ENCODE results near the gene WDR1. TPM values are rescaled to one million over a fixed set of nuclear protein-coding genes. Genes with fewer than 3 reads are reported as not detected.

WDR1 gene
- total RNA-seq, 4 donors from 2014 or later: 196 to 268 (median 246) TPM

DNA sequence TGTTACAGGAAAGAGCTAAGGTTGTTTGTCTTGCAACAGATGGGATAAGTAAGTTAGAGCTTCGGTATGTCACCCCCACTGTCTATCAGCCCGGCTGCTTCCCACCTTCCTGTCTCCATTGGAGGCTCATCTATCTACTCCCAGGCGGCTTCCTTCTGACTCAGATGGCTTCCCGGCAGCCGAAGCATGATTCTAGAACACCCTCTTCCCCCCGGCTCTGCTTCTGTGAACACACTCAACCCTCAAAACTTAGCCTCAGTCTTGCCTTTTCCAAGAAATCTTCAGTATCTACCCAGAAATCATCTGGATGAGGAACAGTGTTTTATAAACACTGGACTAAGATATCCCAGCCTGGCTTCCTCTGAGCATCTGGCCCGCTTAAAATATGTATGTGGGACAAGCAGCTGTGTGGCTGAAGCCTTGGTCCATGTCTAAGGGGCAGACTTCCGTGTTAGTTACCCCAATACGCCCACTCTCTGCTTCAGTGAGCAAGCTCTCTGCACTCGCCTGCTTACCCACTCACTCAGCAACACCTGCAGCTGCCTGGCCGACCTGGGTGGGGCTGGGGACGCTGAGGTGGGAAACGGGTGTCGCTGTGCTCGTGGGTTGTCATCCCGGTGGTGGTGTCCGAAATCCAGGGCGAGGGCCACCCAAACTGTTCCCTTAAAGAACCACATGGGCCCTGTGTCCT is 83.3 kb downstream of the WDR1 start:
- DNase-seq: no peak
- TF ChIP-seq POLR2A (IDR thresholded peaks at IDR 0.05) (no peak), POLR2AphosphoS5 (IDR thresholded peaks at IDR 0.05) (peak; percentile 9 to 51 (median 14)), EP300 (IDR thresholded peaks at IDR 0.05; ENCODE audit: low read depth) (no peak)
- TF ChIP-seq, protein P1, sequence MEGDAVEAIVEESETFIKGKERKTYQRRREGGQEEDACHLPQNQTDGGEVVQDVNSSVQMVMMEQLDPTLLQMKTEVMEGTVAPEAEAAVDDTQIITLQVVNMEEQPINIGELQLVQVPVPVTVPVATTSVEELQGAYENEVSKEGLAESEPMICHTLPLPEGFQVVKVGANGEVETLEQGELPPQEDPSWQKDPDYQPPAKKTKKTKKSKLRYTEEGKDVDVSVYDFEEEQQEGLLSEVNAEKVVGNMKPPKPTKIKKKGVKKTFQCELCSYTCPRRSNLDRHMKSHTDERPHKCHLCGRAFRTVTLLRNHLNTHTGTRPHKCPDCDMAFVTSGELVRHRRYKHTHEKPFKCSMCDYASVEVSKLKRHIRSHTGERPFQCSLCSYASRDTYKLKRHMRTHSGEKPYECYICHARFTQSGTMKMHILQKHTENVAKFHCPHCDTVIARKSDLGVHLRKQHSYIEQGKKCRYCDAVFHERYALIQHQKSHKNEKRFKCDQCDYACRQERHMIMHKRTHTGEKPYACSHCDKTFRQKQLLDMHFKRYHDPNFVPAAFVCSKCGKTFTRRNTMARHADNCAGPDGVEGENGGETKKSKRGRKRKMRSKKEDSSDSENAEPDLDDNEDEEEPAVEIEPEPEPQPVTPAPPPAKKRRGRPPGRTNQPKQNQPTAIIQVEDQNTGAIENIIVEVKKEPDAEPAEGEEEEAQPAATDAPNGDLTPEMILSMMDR (IDR thresholded peaks at IDR 0.05): no peak
- 58 to 66% methylated on average over 12 to 18 of the region's 18 CpGs for WGBS, 2 donors (ENCODE audit: low coverage in 1 of 2)

DNA sequence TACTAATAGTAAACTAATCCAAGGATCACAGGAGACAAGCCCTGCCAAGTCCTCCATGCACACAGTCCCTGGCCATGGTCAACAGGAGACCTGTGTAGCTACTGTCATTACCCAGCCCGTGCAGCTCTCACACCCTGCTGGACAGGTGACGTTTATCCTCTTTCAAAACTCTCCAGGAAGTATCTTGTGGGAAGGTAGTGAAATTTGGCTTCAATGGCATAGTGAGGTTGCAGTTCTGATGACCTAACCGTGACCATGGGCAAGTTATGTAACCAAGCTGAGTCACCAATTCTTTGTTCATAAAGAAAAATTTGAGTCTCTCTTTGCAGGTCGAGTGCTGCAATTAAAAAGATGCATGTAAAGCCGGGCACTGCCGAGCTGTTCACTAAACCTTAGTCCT is 84.0 kb downstream of the WDR1 start:
- intact Hi-C loops (cut with DNase I; ENCODE audit: low total_unique reads): no loop called here
- in situ Hi-C loops (cut with MboI; ENCODE audit: low pct_ligation_motif_present in 1 of 4, low pct_unique_long_range_greater_than_20kb in 1 of 4, low sequenced_read_pairs in 3 of 4): loop anchor here in 1 of 4 donors (25.0 kb wide), 1 partner anchor 355 kb away; no protein-coding TSS in a partner anchor
- Histone ChIP-seq H3K27me3 (no peaks in the 10 kb centered on the region), H3K27ac (peak overlapping the region; percentile 56 to 72 (median 66)), H3K36me3 (no peaks in the 10 kb centered on the region), H3K4me1 (peaks cover 5 to 21% (median 7%) of the 10 kb centered on the region in 4 donors), H3K9me3 (no peaks in the 10 kb centered on the region), H3K4me3 (no peak overlapping the region)
- no peak for DNase-seq
- 18 to 46% methylated on average over 4 to 6 of the region's 6 CpGs for WGBS, 2 donors (ENCODE audit: low coverage in 1 of 2)
- TF ChIP-seq POLR2AphosphoS5 (IDR thresholded peaks at IDR 0.05) (no peak), POLR2A (IDR thresholded peaks at IDR 0.05) (no peak), EP300 (IDR thresholded peaks at IDR 0.05; ENCODE audit: low read depth) (no peak)
- TF ChIP-seq, protein P1 (IDR thresholded peaks at IDR 0.05): no peak

More for the DNA sequence above, 83.3 kb downstream of the WDR1 start:
- no peaks in the 10 kb centered on the region for H3K27me3 ChIP-seq
- intact Hi-C loops (cut with DNase I; ENCODE audit: low total_unique reads): no loop called here
- in situ Hi-C loops (cut with MboI; ENCODE audit: low pct_ligation_motif_present in 1 of 4, low pct_unique_long_range_greater_than_20kb in 1 of 4, low sequenced_read_pairs in 3 of 4): loop anchor here in 1 of 4 donors (25.0 kb wide), 1 partner anchor 354 kb away; no protein-coding TSS in a partner anchor
- H3K9me3 ChIP-seq: no peaks in the 10 kb centered on the region
- H3K27ac ChIP-seq: peak overlapping the region; percentile 56 to 72 (median 66)
- H3K36me3 ChIP-seq: no peaks in the 10 kb centered on the region
- no peak overlapping the region for H3K4me3 ChIP-seq
- H3K4me1 ChIP-seq: peaks cover 5 to 21% (median 7%) of the 10 kb centered on the region in 4 donors

DNA sequence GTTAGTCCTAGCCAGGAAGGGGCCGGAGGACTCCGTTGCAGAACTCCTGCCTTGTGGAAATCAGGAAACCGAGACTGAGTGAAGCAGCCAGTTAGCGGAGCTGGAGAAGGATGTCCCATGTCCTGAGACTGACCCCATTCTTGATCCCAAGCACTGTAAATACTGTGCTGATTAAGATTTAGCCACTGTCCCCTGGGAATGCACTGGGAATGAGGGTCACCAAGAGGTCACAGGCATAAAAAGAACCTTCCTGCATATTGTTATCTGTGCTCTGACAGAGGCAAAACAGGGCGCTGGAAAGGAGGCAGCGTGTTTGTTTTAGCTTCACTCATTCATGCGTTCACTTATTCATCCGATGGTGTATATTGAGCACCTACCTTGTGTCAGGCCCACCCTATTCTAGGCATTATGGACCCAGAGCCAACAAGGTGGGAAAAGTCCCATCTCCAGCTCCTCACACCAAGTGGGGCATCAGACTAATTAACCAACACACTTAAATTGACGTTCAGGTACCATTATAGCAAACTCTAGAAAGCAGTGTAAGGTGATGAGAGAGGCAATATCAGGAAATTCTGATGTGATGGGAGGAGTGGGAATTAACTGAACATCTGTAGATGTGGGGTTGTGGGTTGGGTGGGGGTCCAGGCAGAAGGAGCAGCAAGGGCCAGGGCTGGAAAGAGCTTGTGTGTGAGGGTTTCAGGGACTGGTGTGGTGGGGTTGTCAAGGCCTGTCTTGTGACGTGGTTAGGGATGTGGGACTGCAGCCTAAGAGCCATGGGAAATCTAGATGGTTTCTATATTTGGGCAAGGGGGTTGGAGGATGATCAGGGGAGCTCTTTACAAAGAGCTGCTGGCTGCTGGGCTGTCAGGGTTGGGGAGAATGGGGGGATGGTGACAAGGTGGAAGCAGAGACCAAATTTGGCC is 84.7 kb downstream of the WDR1 start:
- H3K36me3 ChIP-seq: no peaks in the 10 kb centered on the region
- WGBS, 2 donors (ENCODE audit: low coverage in 1 of 2): 77 to 100% methylated on average over 1 to 10 of the region's 10 CpGs
- no peak for DNase-seq
- intact Hi-C loops (cut with DNase I; ENCODE audit: low total_unique reads) (no loop called here), in situ Hi-C loops (cut with MboI; ENCODE audit: low pct_ligation_motif_present in 1 of 4, low pct_unique_long_range_greater_than_20kb in 1 of 4, low sequenced_read_pairs in 3 of 4) (loop anchor here in 1 of 4 donors (25.0 kb wide), 1 partner anchor 355 kb away; no protein-coding TSS in a partner anchor)
- no peaks in the 10 kb centered on the region for H3K27me3 ChIP-seq
- peak overlapping the region; percentile 56 to 72 (median 66) for H3K27ac ChIP-seq
- H3K9me3 ChIP-seq: no peaks in the 10 kb centered on the region
- H3K4me3 ChIP-seq: no peak overlapping the region
- TF ChIP-seq POLR2A (IDR thresholded peaks at IDR 0.05) (no peak), EP300 (IDR thresholded peaks at IDR 0.05; ENCODE audit: low read depth) (no peak), POLR2AphosphoS5 (IDR thresholded peaks at IDR 0.05) (no peak)
- TF ChIP-seq, protein P1 (IDR thresholded peaks at IDR 0.05): no peak
- H3K4me1 ChIP-seq: peaks cover 5 to 21% (median 7%) of the 10 kb centered on the region in 4 donors

All from transverse colon (tissue), 4 donors.